Endodermal cell (in vitro differentiated cells): ENCODE data around the gene SERPING1. TPM values are rescaled to one million over a fixed set of nuclear protein-coding genes. Genes with fewer than 3 reads are reported as not detected.

ENCODE experiments used
- DNase-seq: peaks from one replicate; pipeline ENCODE4 v3.0.0-alpha.2; 2017
- H3K27ac ChIP-seq: 2 replicates; pipeline ENCODE4 v1.5.1; 2013; ENCODE audit warnings: mild to moderate bottlenecking, low read depth, low read length, moderate library complexity
- H3K27me3 ChIP-seq: 2 replicates; pipeline ENCODE4 v1.6.1; 2013; ENCODE audit warnings: mild to moderate bottlenecking, low read length, moderate library complexity; ENCODE audit not compliant: insufficient read depth, control insufficient read depth, poor library complexity, severe bottlenecking
- H3K36me3 ChIP-seq: 2 replicates; pipeline ENCODE4 v1.7.0; 2013; ENCODE audit warnings: mild to moderate bottlenecking, low read length, moderate library complexity; ENCODE audit not compliant: control insufficient read depth, insufficient read depth
- H3K4me1 ChIP-seq: one replicate; pipeline ENCODE4 v1.7.0; 2013; ENCODE audit warnings: low read length; ENCODE audit not compliant: control insufficient read depth, insufficient read depth
- H3K4me3 ChIP-seq: 2 replicates; pipeline ENCODE4 v1.5.1; 2013; ENCODE audit warnings: mild to moderate bottlenecking, low read length, moderate library complexity
- H3K9ac ChIP-seq: 2 replicates; pipeline ENCODE4 v1.6.1; 2013; ENCODE audit warnings: mild to moderate bottlenecking, low read length, moderate library complexity; ENCODE audit not compliant: poor library complexity, severe bottlenecking; ENCODE audit errors: extremely low read depth
- H3K9me3 ChIP-seq: 2 replicates; pipeline ENCODE4 v1.6.1; 2013; ENCODE audit warnings: mild to moderate bottlenecking, low read length, moderate library complexity; ENCODE audit not compliant: control insufficient read depth
- H3K27ac Mint-ChIP-seq: 2 replicates; pipeline ENCODE4 v1.8.0; 2020; ENCODE audit warnings: mixed read lengths
- H3K27me3 Mint-ChIP-seq: 2 replicates; pipeline ENCODE4 v1.8.0; 2021; ENCODE audit warnings: mild to moderate bottlenecking, mixed read lengths; ENCODE audit not compliant: insufficient read depth
- H3K36me3 Mint-ChIP-seq: 2 replicates; pipeline ENCODE4 v1.8.0; 2020; ENCODE audit warnings: low read depth, mixed read lengths
- H3K4me1 Mint-ChIP-seq: 2 replicates; pipeline ENCODE4 v1.8.0; 2020; ENCODE audit warnings: mixed read lengths
- H3K4me3 Mint-ChIP-seq: 2 replicates; pipeline ENCODE4 v1.8.0; 2020; ENCODE audit warnings: mild to moderate bottlenecking, moderate library complexity, mixed read lengths
- H3K9me3 Mint-ChIP-seq: 2 replicates; pipeline ENCODE4 v1.8.0; 2020; ENCODE audit warnings: mild to moderate bottlenecking, mixed read lengths
- CTCF ChIP-seq: fragments of 200-600 bp; sonication (generic); conservative IDR thresholded peaks from 2 replicates; pipeline ENCODE4 v1.5.0; 2021; ENCODE audit warnings: antibody characterized with exemption, mild to moderate bottlenecking
- WGBS, 2 experiments: methylation state at CpG; one replicate each; pipeline versions ENCODE4 v1.1.5 to v1.1.7; 2013; ENCODE audit warnings: missing lambda C conversion rate in 2 of 2, mixed read lengths in 1 of 2; ENCODE audit not compliant: insufficient coverage in 1 of 2, insufficient read length in 1 of 2; 5-methylcytosine and 5-hydroxymethylcytosine counted together
- total RNA-seq, 2 donors: library from RNA; stranded (reverse); fragmentation: NEBNext Ultra II Directional in 1 of 2; extraction: Animal tissue kit (Norgen Biotek cat#: 25700) in 1 of 2; gene quantifications; 2 replicates in 1 of 2; 3 replicates in 1 of 2; pipeline ENCODE4 v1.2.1, GENCODE V29; 2021

SERPING1 gene
- total RNA-seq, 2 donors from 2014 or later, result 67.8 to 73.5 TPM

GRCh38 chr11:57622263-57622662 is 24.8 kb downstream of the SERPING1 start:
- Mint-ChIP-seq H3K27me3 (no peaks in the 10 kb centered on the region), H3K9me3 (peaks cover 17% of the 10 kb centered on the region), H3K27ac (no peak overlapping the region), H3K4me3 (no peak overlapping the region), H3K36me3 (peaks cover 6% of the 10 kb centered on the region), H3K4me1 (no peaks in the 10 kb centered on the region)
- H3K36me3 ChIP-seq, result no peaks in the 10 kb centered on the region
- H3K4me1 ChIP-seq, result no peaks in the 10 kb centered on the region
- no peaks in the 10 kb centered on the region for H3K27me3 ChIP-seq
- no peak overlapping the region for H3K9ac ChIP-seq
- no peak overlapping the region for H3K27ac ChIP-seq
- peaks cover 13% of the 10 kb centered on the region for H3K9me3 ChIP-seq
- 48 to 72% methylated on average over 3 of the region's 3 CpGs for WGBS, 2 experiments
- no peak overlapping the region for H3K4me3 ChIP-seq
- TF ChIP-seq CTCF, result no peak
- DNase-seq, result no peak

- no peak overlapping the region for H3K27ac ChIP-seq
- 80 to 98% methylated on average over 2 of the region's 2 CpGs for WGBS, 2 experiments
- no peaks in the 10 kb centered on the region for H3K36me3 ChIP-seq
- Mint-ChIP-seq H3K36me3 (peaks cover 4% of the 10 kb centered on the region), H3K27ac (no peak overlapping the region), H3K4me1 (no peaks in the 10 kb centered on the region), H3K4me3 (no peak overlapping the region), H3K27me3 (no peaks in the 10 kb centered on the region), H3K9me3 (peaks cover 9% of the 10 kb centered on the region)
- H3K9ac ChIP-seq, result no peak overlapping the region
- H3K9me3 ChIP-seq, result peaks cover 8% of the 10 kb centered on the region
- H3K4me1 ChIP-seq, result no peaks in the 10 kb centered on the region
- H3K27me3 ChIP-seq, result no peaks in the 10 kb centered on the region
- H3K4me3 ChIP-seq, result no peak overlapping the region
- TF ChIP-seq CTCF, result no peak
- DNase-seq, result no peak
Observed at GRCh38 chr11:57624864-57625263, 27.4 kb downstream of the SERPING1 start.

- WGBS, 2 experiments, result 89% methylated on average over 1 of the region's 1 CpG; no CpG with 5 or more reads in 1 of the 2 experiments
- Histone ChIP-seq H3K9me3 (no peaks in the 10 kb centered on the region), H3K36me3 (no peaks in the 10 kb centered on the region), H3K4me3 (no peak overlapping the region), H3K27me3 (no peaks in the 10 kb centered on the region), H3K4me1 (no peaks in the 10 kb centered on the region), H3K9ac (no peak overlapping the region), H3K27ac (no peak overlapping the region)
- Mint-ChIP-seq H3K27me3 (peaks cover 5% of the 10 kb centered on the region), H3K27ac (no peak overlapping the region), H3K36me3 (no peaks in the 10 kb centered on the region), H3K4me3 (no peak overlapping the region), H3K4me1 (no peaks in the 10 kb centered on the region), H3K9me3 (no peaks in the 10 kb centered on the region)
- no peak for DNase-seq
- no peak for TF ChIP-seq CTCF
Observed at GRCh38 chr11:57626895-57627294, 29.4 kb downstream of the SERPING1 start.
